Measurements from ENCODE around the gene HDGF.

- TF ChIP-seq CTCF (IDR thresholded peaks at IDR 0.05; ENCODE audit: low read length) (no peak), EZH2 (IDR thresholded peaks at IDR 0.05; ENCODE audit: borderline replicate concordance, low read length) (no peak)
These were observed 8.7 kb downstream of the HDGF start for GRCh38 chr1:156742801-156743200.
